ENCODE results near the gene KPNA1. TPM values are rescaled to one million over a fixed set of nuclear protein-coding genes. Genes with fewer than 3 reads are reported as not detected.
"Not testable (repeated sequence)": the region's sequence is repeated elsewhere in the genome, so short reads cannot be mapped to it uniquely, and the experiment has no call there.

The KPNA1 gene
- total RNA-seq, 1 donor from 2014 or later = 86.1 TPM

DNA sequence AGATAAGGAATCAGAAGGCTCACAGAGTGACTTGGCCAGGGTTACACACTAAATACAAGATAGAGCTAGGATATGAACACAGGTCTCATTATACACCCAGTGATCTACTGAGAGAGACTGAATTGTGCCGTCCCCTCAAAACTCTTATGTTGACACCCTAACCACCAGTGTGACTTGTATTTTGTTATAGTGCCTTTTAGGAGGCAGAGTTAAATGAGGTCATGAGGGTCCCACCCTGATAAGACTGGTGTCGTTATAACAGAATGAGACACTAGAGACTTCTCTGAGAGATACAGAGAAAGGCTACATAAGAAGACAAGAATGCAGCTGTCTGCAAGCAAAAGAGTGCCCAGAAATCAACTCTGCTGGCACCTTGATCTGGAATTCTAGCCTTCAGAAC, 12.6 kb downstream of the KPNA1 start:
- DNase-seq = no peak
- H3K9me3 Mint-ChIP-seq (ENCODE audit: unreplicated experiment) = no peaks in the 10 kb centered on the region
- no peaks in the 10 kb centered on the region for H3K36me3 Mint-ChIP-seq (ENCODE audit: unreplicated experiment)
- H3K27ac Mint-ChIP-seq (ENCODE audit: unreplicated experiment) = no peak overlapping the region
- no peaks in the 10 kb centered on the region for H3K4me1 Mint-ChIP-seq (ENCODE audit: low read depth, unreplicated experiment)
- TF ChIP-seq, protein P1, sequence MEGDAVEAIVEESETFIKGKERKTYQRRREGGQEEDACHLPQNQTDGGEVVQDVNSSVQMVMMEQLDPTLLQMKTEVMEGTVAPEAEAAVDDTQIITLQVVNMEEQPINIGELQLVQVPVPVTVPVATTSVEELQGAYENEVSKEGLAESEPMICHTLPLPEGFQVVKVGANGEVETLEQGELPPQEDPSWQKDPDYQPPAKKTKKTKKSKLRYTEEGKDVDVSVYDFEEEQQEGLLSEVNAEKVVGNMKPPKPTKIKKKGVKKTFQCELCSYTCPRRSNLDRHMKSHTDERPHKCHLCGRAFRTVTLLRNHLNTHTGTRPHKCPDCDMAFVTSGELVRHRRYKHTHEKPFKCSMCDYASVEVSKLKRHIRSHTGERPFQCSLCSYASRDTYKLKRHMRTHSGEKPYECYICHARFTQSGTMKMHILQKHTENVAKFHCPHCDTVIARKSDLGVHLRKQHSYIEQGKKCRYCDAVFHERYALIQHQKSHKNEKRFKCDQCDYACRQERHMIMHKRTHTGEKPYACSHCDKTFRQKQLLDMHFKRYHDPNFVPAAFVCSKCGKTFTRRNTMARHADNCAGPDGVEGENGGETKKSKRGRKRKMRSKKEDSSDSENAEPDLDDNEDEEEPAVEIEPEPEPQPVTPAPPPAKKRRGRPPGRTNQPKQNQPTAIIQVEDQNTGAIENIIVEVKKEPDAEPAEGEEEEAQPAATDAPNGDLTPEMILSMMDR (IDR thresholded peaks at IDR 0.05; ENCODE audit: partially characterized antibody, unreplicated experiment) = no peak
- H3K4me3 Mint-ChIP-seq (ENCODE audit: unreplicated experiment) = no peak overlapping the region
- H3K27me3 Mint-ChIP-seq (ENCODE audit: unreplicated experiment) = no peaks in the 10 kb centered on the region

DNA sequence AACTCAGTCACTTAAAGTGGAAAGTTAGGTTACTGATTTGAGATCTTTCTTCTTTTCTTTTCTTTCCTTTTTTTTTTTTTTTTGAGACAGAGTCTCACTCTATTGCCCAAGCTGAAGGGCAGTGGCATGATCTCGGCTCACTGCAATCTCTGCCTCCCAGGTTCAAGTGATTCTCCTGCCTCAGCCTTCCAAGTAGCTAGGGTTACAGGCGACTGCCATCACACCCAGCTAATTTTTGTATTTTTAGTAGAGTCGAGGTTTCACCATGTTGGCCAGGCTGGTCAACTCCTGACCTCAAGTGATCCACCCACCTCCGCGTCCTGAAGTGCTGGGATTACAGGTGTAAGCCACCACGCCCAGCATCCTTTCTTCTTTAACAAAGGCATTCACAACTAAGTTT, 13.8 kb downstream of the KPNA1 start:
- not testable (repeated sequence) for H3K4me3 Mint-ChIP-seq (ENCODE audit: unreplicated experiment); H3K27ac Mint-ChIP-seq (ENCODE audit: unreplicated experiment); DNase-seq; H3K36me3 Mint-ChIP-seq (ENCODE audit: unreplicated experiment); H3K27me3 Mint-ChIP-seq (ENCODE audit: unreplicated experiment); H3K4me1 Mint-ChIP-seq (ENCODE audit: low read depth, unreplicated experiment); H3K9me3 Mint-ChIP-seq (ENCODE audit: unreplicated experiment)

DNA sequence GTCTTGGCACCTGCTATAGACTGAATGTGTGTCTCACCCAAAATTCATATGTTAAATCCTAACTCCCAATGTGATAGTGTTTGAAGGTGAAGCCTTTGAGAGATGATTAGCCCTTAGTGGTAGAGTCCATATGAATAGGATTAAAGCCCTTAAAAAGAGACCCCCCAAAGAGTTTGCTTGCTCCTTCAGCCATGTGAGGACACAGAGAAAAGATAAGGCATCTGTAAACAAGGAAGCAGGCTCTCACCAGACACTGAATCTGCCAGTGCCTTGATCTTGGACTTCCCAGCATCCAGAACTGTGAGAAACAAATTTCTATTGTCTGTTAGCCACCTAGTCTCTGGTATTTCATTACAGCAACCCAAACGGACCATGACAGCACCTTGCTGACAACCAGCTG, 16.6 kb downstream of the KPNA1 start:
- no peaks in the 10 kb centered on the region for H3K9me3 Mint-ChIP-seq (ENCODE audit: unreplicated experiment)
- H3K4me3 Mint-ChIP-seq (ENCODE audit: unreplicated experiment) = no peak overlapping the region
- no peak for DNase-seq
- peaks cover 6% of the 10 kb centered on the region for H3K4me1 Mint-ChIP-seq (ENCODE audit: low read depth, unreplicated experiment)
- no peaks in the 10 kb centered on the region for H3K27me3 Mint-ChIP-seq (ENCODE audit: unreplicated experiment)
- no peak overlapping the region for H3K27ac Mint-ChIP-seq (ENCODE audit: unreplicated experiment)
- TF ChIP-seq, protein P1 (IDR thresholded peaks at IDR 0.05; ENCODE audit: partially characterized antibody, unreplicated experiment) = no peak
- no peaks in the 10 kb centered on the region for H3K36me3 Mint-ChIP-seq (ENCODE audit: unreplicated experiment)

DNA sequence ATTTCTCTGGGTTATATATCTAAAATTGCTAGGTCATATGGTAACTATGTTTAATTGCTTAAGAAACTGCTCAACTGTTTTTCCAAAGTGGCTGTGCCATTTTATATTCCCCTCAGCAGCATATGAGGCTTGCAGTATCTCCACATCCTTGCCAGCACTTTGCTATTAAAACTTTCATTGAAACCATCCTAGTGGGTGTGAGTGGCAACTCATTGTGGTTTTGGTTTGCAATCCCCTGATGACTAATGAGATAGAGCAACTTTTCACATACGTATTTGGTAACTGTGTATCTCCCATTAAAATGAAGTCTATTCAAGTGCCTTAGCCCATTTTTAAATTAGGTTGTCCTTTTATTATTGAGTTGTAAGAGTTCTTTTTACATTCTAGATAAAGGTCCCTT, 17.3 kb downstream of the KPNA1 start:
- TF ChIP-seq, protein P1 (IDR thresholded peaks at IDR 0.05; ENCODE audit: partially characterized antibody, unreplicated experiment) = no peak
- H3K27me3 Mint-ChIP-seq (ENCODE audit: unreplicated experiment) = no peaks in the 10 kb centered on the region

DNA sequence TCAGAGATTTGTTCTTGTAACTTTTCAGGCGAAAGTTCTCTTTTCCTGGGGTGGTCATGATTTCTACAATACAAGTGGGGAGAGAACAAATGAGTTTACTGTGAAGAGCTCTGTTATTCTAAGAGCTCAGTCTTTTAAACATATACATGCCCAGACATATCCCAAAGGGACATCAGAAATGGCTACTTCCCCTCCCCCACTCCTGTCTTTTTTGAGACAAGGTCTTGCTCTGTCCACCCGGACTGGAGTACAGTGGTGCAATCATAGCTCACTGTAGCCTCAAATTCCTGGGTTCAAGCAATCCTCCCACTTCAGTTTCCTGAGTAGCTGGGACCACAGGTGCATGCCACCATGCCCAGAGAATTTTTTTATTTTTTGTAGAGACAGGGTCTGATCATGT, 18.2 kb downstream of the KPNA1 start:
- Mint-ChIP-seq H3K9me3 (ENCODE audit: unreplicated experiment) (no peaks in the 10 kb centered on the region), H3K36me3 (ENCODE audit: unreplicated experiment) (no peaks in the 10 kb centered on the region), H3K27me3 (ENCODE audit: unreplicated experiment) (no peaks in the 10 kb centered on the region), H3K4me3 (ENCODE audit: unreplicated experiment) (peak overlapping the region; percentile 80), H3K27ac (ENCODE audit: unreplicated experiment) (peak overlapping the region; percentile 16), H3K4me1 (ENCODE audit: low read depth, unreplicated experiment) (peaks cover 6% of the 10 kb centered on the region)
- no peak for DNase-seq
- TF ChIP-seq, protein P1 (IDR thresholded peaks at IDR 0.05; ENCODE audit: partially characterized antibody, unreplicated experiment) = no peak

More for the DNA sequence above, 17.3 kb downstream of the KPNA1 start:
- Mint-ChIP-seq H3K36me3 (ENCODE audit: unreplicated experiment) (no peaks in the 10 kb centered on the region), H3K4me1 (ENCODE audit: low read depth, unreplicated experiment) (peaks cover 6% of the 10 kb centered on the region), H3K4me3 (ENCODE audit: unreplicated experiment) (no peak overlapping the region), H3K9me3 (ENCODE audit: unreplicated experiment) (no peaks in the 10 kb centered on the region), H3K27ac (ENCODE audit: unreplicated experiment) (no peak overlapping the region)
- DNase-seq = no peak

DNA sequence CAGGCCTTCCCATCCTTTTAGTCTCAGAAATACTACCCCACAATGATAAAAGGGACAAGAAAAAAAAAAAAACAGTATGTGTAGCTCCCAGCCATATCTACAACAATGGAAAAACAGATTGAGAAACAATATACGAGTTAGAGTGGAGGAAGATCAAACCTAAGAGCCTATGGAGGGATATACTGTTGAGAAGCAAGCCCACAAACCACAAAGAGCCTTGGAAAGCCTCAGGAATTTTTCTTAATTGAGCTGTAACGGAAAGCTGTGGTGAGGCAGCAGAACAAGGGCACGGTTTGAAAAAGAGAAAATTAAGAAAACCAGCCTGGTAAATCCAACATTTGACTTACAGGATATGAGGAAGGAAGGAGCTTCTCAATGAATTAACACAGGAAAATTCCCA, 21.4 kb downstream of the KPNA1 start:
- no peak for DNase-seq
- H3K4me1 Mint-ChIP-seq (ENCODE audit: low read depth, unreplicated experiment) = peaks cover 6% of the 10 kb centered on the region
- no peak overlapping the region for H3K27ac Mint-ChIP-seq (ENCODE audit: unreplicated experiment)
- TF ChIP-seq, protein P1 (IDR thresholded peaks at IDR 0.05; ENCODE audit: partially characterized antibody, unreplicated experiment) = no peak
- no peaks in the 10 kb centered on the region for H3K27me3 Mint-ChIP-seq (ENCODE audit: unreplicated experiment)
- H3K36me3 Mint-ChIP-seq (ENCODE audit: unreplicated experiment) = no peaks in the 10 kb centered on the region
- no peak overlapping the region for H3K4me3 Mint-ChIP-seq (ENCODE audit: unreplicated experiment)
- H3K9me3 Mint-ChIP-seq (ENCODE audit: unreplicated experiment) = no peaks in the 10 kb centered on the region

Measured in glutamatergic neuron (in vitro differentiated cells).